Measurements from ENCODE around the gene FMO2. TPM values are rescaled to one million over a fixed set of nuclear protein-coding genes. Genes with fewer than 3 reads are reported as not detected.

Gene FMO2
- total RNA-seq, 1 donor from 2014 or later: not detected

- Mint-ChIP-seq H3K27ac (ENCODE audit: unreplicated experiment) (no peak overlapping the region), H3K36me3 (ENCODE audit: unreplicated experiment) (no peaks in the 10 kb centered on the region), H3K4me3 (ENCODE audit: unreplicated experiment) (no peak overlapping the region), H3K27me3 (ENCODE audit: unreplicated experiment) (no peaks in the 10 kb centered on the region), H3K4me1 (ENCODE audit: low read depth, unreplicated experiment) (no peaks in the 10 kb centered on the region), H3K9me3 (ENCODE audit: unreplicated experiment) (no peaks in the 10 kb centered on the region)
- no peak for DNase-seq
- TF ChIP-seq, protein P1, sequence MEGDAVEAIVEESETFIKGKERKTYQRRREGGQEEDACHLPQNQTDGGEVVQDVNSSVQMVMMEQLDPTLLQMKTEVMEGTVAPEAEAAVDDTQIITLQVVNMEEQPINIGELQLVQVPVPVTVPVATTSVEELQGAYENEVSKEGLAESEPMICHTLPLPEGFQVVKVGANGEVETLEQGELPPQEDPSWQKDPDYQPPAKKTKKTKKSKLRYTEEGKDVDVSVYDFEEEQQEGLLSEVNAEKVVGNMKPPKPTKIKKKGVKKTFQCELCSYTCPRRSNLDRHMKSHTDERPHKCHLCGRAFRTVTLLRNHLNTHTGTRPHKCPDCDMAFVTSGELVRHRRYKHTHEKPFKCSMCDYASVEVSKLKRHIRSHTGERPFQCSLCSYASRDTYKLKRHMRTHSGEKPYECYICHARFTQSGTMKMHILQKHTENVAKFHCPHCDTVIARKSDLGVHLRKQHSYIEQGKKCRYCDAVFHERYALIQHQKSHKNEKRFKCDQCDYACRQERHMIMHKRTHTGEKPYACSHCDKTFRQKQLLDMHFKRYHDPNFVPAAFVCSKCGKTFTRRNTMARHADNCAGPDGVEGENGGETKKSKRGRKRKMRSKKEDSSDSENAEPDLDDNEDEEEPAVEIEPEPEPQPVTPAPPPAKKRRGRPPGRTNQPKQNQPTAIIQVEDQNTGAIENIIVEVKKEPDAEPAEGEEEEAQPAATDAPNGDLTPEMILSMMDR (IDR thresholded peaks at IDR 0.05; ENCODE audit: partially characterized antibody, unreplicated experiment): no peak
These were observed 24.9 kb upstream of the FMO2 start for GRCh38 chr1:171160211-171160610.

GRCh38 chr1:171160639-171161354 lies 24.3 kb upstream of the FMO2 start:
- no peak overlapping the region for H3K27ac Mint-ChIP-seq (ENCODE audit: unreplicated experiment)
- no peaks in the 10 kb centered on the region for H3K36me3 Mint-ChIP-seq (ENCODE audit: unreplicated experiment)
- DNase-seq: no peak
- no peaks in the 10 kb centered on the region for H3K4me1 Mint-ChIP-seq (ENCODE audit: low read depth, unreplicated experiment)
- H3K4me3 Mint-ChIP-seq (ENCODE audit: unreplicated experiment): no peak overlapping the region
- H3K27me3 Mint-ChIP-seq (ENCODE audit: unreplicated experiment): no peaks in the 10 kb centered on the region
- TF ChIP-seq, protein P1 (IDR thresholded peaks at IDR 0.05; ENCODE audit: partially characterized antibody, unreplicated experiment): no peak
- H3K9me3 Mint-ChIP-seq (ENCODE audit: unreplicated experiment): no peaks in the 10 kb centered on the region

DNA sequence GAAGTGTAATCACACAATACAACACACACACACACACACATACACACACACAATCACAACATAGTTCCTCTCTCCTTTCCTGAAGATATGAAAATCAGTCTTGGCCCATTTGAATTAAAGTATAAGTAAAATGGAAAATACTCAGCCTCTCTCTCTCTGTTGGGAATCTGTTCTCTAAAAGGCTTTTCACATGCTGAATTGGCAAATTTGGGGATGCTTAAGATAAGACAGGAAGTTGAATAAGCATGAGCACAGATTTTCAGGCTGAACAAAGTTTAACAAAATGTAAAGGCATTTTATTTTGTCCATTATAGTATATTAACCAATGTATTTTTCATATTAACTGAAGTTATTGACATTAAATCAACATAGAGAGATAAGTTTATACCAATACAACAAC lies 23.7 kb upstream of the FMO2 start:
- no peak overlapping the region for H3K27ac Mint-ChIP-seq (ENCODE audit: unreplicated experiment)

GRCh38 chr1:171166361-171166760 lies 18.7 kb upstream of the FMO2 start:
- Mint-ChIP-seq H3K4me3 (ENCODE audit: unreplicated experiment) (no peak overlapping the region), H3K9me3 (ENCODE audit: unreplicated experiment) (no peaks in the 10 kb centered on the region), H3K27me3 (ENCODE audit: unreplicated experiment) (no peaks in the 10 kb centered on the region), H3K36me3 (ENCODE audit: unreplicated experiment) (no peaks in the 10 kb centered on the region), H3K27ac (ENCODE audit: unreplicated experiment) (no peak overlapping the region), H3K4me1 (ENCODE audit: low read depth, unreplicated experiment) (no peaks in the 10 kb centered on the region)
- DNase-seq: no peak
- TF ChIP-seq, protein P1 (IDR thresholded peaks at IDR 0.05; ENCODE audit: partially characterized antibody, unreplicated experiment): no peak

More for the DNA sequence above, 23.7 kb upstream of the FMO2 start:
- no peaks in the 10 kb centered on the region for H3K27me3 Mint-ChIP-seq (ENCODE audit: unreplicated experiment)
- no peak for DNase-seq
- TF ChIP-seq, protein P1 (IDR thresholded peaks at IDR 0.05; ENCODE audit: partially characterized antibody, unreplicated experiment): no peak
- H3K36me3 Mint-ChIP-seq (ENCODE audit: unreplicated experiment): no peaks in the 10 kb centered on the region
- H3K4me1 Mint-ChIP-seq (ENCODE audit: low read depth, unreplicated experiment): no peaks in the 10 kb centered on the region
- no peaks in the 10 kb centered on the region for H3K9me3 Mint-ChIP-seq (ENCODE audit: unreplicated experiment)
- no peak overlapping the region for H3K4me3 Mint-ChIP-seq (ENCODE audit: unreplicated experiment)

DNA sequence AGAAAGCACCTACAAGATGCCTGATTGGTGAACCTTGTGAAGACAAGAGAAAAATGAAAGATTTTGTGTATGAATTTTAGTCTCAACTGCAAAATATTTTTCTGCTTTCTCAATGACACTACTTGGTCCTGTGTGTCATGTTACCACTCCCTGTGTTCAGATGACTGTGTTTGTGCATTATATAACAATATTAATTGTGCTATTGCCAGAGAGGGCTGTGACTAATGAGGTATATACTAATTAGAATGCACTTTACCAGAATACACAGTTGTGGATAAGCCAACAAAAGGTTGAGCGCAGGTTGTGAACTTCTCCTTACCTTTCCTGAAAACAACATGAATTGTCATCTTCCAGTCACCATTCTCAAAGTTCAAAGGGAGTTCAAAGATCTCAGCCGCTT lies 17.3 kb upstream of the FMO2 start:
- H3K27ac Mint-ChIP-seq (ENCODE audit: unreplicated experiment): no peak overlapping the region
- no peaks in the 10 kb centered on the region for H3K9me3 Mint-ChIP-seq (ENCODE audit: unreplicated experiment)
- TF ChIP-seq, protein P1 (IDR thresholded peaks at IDR 0.05; ENCODE audit: partially characterized antibody, unreplicated experiment): no peak
- no peak overlapping the region for H3K4me3 Mint-ChIP-seq (ENCODE audit: unreplicated experiment)
- H3K36me3 Mint-ChIP-seq (ENCODE audit: unreplicated experiment): no peaks in the 10 kb centered on the region
- no peak for DNase-seq
- H3K4me1 Mint-ChIP-seq (ENCODE audit: low read depth, unreplicated experiment): no peaks in the 10 kb centered on the region
- no peaks in the 10 kb centered on the region for H3K27me3 Mint-ChIP-seq (ENCODE audit: unreplicated experiment)

Measured in glutamatergic neuron (in vitro differentiated cells).